ENCODE data around the gene YBX3.

The YBX3 gene

GRCh38 chr12:10721651-10722501, 1.2 kb downstream of the YBX3 start:
- peak; percentile 59 to 60 for DNase-seq

- DNase-seq = no peak
These were observed 2.0 kb downstream of the YBX3 start for GRCh38 chr12:10720974-10721650.

DNA sequence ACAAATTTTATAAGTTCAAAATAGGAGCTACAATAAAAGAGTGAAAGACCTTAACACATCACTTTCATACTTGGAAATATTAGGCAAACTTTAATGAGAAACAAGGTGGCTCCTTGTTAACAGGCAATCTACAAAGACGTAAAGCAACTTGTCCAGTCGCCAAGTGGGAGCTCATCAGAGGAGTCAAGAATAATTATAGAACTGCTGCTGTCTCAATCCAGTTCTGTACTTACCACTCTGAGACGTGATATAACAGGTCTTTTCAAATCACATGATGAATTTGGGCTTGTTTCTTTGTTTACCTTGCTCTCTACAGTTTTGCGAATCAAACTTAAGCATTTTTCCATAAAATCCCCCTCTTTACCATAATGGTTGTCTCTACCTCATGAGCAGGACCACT, 3.6 kb downstream of the YBX3 start:
- no peak for DNase-seq

- no peak for DNase-seq
These were observed 4.8 kb downstream of the YBX3 start for GRCh38 chr12:10718279-10718821.

GRCh38 chr12:10717410-10717809, 5.7 kb downstream of the YBX3 start:
- DNase-seq = no peak

- DNase-seq = no peak
These were observed 6.3 kb downstream of the YBX3 start for GRCh38 chr12:10716704-10717315.

- DNase-seq = no peak
These were observed 6.8 kb downstream of the YBX3 start for GRCh38 chr12:10716277-10716676.

DNA sequence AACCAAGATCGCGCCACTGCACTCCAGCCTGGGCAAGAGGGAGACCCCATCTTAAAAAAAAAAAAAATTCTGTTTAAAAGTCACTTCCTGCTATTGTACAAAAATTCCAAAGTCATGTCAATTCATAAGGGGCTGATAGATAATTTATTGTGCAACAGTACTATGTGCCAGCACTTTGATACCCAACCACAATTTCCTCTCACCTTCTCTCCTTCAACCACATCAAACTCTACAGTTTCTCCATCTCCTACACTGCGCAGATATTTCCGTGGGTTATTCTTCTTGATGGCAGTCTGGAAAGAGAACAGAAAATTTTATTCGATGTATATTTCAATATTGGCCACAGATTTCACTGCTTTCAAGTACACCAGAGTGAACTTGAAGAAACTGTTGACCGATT, 7.6 kb downstream of the YBX3 start:
- no peak for DNase-seq

GRCh38 chr12:10709808-10710207, 13.3 kb downstream of the YBX3 start:
- no peak for DNase-seq

DNA sequence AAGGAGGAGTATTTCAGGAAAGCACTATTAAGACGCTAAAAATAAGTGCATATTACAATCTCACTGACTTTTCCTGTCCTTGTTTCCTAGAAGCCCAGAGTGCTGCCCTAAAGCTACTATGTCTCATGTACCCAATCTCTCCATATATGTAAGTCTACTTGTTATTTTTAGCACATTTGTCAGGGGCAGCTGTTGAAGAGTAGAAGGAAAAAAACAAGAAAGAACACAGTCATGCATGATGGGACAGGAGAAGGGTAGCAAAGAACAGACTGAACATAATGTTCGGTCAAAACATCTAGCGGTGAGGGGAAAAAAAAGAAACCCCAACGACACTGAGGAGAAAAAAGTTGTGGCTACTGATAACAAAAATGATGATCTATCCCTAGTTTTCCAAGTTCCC, 14.3 kb downstream of the YBX3 start:
- no peak for DNase-seq

GRCh38 chr12:10705655-10706054, 17.5 kb downstream of the YBX3 start:
- DNase-seq = no peak

DNA sequence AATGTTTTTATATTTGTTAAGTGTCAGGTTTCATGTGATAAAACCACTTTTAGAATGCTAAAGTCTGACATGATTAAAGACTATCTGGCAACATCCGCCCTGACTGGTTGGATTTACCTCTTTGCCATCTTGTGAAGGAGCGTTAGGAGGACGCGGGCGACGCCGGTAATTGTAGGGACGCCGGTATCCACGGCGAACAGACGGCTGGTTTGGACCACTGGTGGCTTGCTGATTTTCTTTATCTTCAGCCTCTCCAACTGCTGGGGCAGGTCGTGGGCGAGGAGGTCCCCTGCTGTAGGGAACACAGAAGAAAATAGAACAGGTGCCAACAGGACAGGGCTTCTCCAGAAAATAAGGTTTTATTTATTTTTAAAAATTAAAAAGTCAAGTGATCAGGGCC, 21.3 kb downstream of the YBX3 start:
- DNase-seq = no peak

DNA sequence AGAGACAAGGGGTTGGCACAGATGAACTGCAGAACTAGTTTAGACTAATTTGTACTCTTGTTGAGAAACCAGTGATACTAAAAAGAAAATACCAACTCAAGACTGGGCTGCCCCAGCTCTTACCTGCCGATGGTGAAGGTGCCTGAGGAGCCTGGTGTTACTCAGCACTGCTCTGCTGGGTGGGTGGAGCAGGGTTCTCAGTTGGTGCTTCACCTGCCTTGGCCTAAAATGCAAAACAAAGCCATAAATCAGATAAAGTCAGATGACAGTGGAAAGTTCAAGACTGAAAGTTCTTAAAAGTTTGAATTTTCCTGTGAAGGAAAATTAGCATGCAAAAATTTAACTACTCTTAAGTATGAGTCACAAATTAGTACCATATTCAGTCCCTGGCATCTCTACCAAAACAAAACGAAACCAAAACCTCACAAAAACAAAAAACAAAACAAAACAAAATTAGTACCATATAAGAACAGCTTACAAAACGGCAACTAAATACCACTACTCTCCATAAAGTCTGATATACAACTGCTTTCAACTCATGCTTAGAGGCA, 21.9 kb downstream of the YBX3 start:
- peak in 1 of 2 donors; percentile 4 for DNase-seq

- no peak for DNase-seq
These were observed 22.5 kb downstream of the YBX3 start for GRCh38 chr12:10700581-10700980.

- DNase-seq = no peak
These were observed 25.3 kb downstream of the YBX3 start for GRCh38 chr12:10697862-10698261.

- DNase-seq = no peak
These were observed 26.0 kb downstream of the YBX3 start for GRCh38 chr12:10697156-10697555.

DNA sequence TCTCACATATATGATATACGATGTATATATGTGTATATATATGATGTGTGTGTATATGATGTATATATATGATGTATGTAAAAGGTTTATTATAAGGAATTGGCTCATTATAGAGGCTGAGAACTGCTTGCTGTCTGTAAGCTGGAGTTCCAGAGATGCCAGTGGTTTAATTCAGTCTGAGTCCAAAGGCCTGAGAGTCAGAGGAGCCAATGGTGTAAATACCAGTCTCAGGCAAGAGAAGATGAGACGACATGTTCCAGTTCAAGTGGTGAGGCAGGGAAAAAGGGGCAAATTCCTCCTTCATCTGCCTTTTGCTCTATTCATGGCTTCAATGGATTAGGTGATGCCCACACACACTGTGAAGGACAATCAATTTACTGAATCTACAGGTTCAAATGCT, 32.2 kb downstream of the YBX3 start:
- no peak for DNase-seq

GRCh38 chr12:10689146-10689545, 34.0 kb downstream of the YBX3 start:
- no peak for DNase-seq

GRCh38 chr12:10688042-10688441, 35.1 kb downstream of the YBX3 start:
- no peak for DNase-seq

DNA sequence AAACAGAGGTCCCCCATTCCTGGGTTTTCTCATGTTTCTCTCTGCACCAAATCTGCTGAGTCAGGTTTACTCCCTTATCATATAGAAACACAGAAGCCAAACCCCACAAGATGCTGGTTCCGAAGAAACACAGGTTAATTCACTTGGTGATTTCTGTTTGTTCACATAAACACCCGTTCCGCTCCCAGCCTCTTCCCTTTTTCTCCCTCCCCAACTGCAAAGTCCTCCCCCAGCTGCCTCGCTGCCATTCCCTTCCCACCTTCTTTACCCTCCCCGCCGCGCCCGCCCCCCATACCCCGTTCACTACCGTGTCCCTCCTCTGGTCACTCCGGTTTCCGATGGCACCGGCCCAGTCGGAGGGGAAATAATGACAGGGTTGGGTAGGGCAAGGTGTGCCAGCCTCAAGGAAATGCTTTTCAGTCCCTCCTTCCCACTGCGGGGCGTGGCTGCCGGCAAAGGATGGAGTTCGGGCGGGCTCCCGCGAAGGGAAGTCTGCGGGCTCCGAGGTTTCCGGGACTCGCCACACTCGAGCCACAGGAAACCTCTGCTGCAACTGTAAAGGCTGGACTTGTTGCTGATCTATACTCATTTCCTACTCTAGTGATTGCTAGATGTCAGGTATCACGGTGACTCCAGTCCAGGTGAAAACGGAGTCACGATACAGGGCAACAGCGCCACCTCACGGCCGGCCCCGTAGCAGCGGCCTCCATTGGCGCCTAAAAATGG, 49.3 kb downstream of the YBX3 start, which contains the start of gene STYK1:
Gene STYK1 (minus strand): TSS at position 394 of the 726 bp plus-strand sequence. CDS start 39,434 bp downstream, outside the sequence.
- DNase-seq = peak; percentile 27 to 81

GRCh38 chr12:10672231-10672868, 50.8 kb downstream of the YBX3 start:
- no peak for DNase-seq

GRCh38 chr12:10669533-10669932, 53.6 kb downstream of the YBX3 start:
- no peak for DNase-seq
